Gastroesophageal sphincter (tissue), 4 donors: ENCODE results near the gene ST6GALNAC3. TPM values are rescaled to one million over a fixed set of nuclear protein-coding genes. Genes with fewer than 3 reads are reported as not detected.

Experiments used
- ATAC-seq: fragments of 150-250 bp; one replicate; pipeline ENCODE4 v1.9.1; 2016; ENCODE audit warnings: mild to moderate bottlenecking, moderate library complexity
- H3K27ac ChIP-seq, 4 donors: fragments of 200-600 bp; sonication (generic) in 3 of 4; 1 replicate in 3 of 4; 2 replicates in 1 of 4; pipeline ENCODE4 v1.5.1; 2016 to 2019
- H3K27me3 ChIP-seq: fragments of 200-600 bp; sonication (generic); one replicate; pipeline ENCODE4 v1.5.1; 2019
- H3K36me3 ChIP-seq, 2 donors: fragments of 200-600 bp; sonication (generic); one replicate each; pipeline ENCODE4 v1.5.1; 2019; ENCODE audit warnings: control low read depth in 1 of 2
- H3K4me1 ChIP-seq, 3 donors: fragments of 200-600 bp; sonication (generic); 1 replicate in 2 of 3; 2 replicates in 1 of 3; pipeline ENCODE4 v1.5.1; 2016 to 2019; ENCODE audit warnings: control low read depth in 2 of 3
- H3K4me3 ChIP-seq, 2 donors: fragments of 200-600 bp; sonication (generic); one replicate each; pipeline ENCODE4 v1.5.1; 2019; ENCODE audit warnings: mild to moderate bottlenecking in 1 of 2, moderate library complexity in 1 of 2
- H3K9me3 ChIP-seq, 3 donors: fragments of 200-600 bp; sonication (generic); one replicate each; pipeline ENCODE4 v1.5.1; 2017 to 2019; ENCODE audit warnings: control low read depth in 2 of 3
- EP300 ChIP-seq: sonication (generic); formaldehyde crosslinking; IDR thresholded peaks from one replicate; pipeline ENCODE4 v1.6.1; 2017; ENCODE audit warnings: antibody characterized with exemption, mild to moderate bottlenecking
- POLR2A ChIP-seq, 2 donors: fragments of 450-650 bp; IDR thresholded peaks; one replicate each; pipeline ENCODE4 v1.6.1; 2017; ENCODE audit warnings: antibody characterized with exemption in 2 of 2, mild to moderate bottlenecking in 2 of 2, moderate library complexity in 1 of 2
- POLR2AphosphoS5 ChIP-seq: sonication (generic); formaldehyde crosslinking; IDR thresholded peaks from one replicate; pipeline ENCODE4 v1.6.1; 2017; ENCODE audit warnings: antibody characterized with exemption
- WGBS, 2 donors: methylation state at CpG; one replicate each; pipeline ENCODE4 v1.1.5; 2018; ENCODE audit warnings: low coverage in 1 of 2; 5-methylcytosine and 5-hydroxymethylcytosine counted together
- total RNA-seq, 4 donors: library from RNA; depleted of rRNA; stranded (reverse); fragments of >200 nt; gene quantifications; one replicate each; pipeline ENCODE4 v1.1.0, GENCODE V29; 2016
- TF ChIP-seq, protein P1 (sequence below), 4 experiments: fragments of 200-600 bp in 2 of 4; fragments of 450-650 bp in 2 of 4; sonication (generic) in 1 of 4; IDR thresholded peaks; one replicate each; pipeline ENCODE4 v1.5.1; 2017 to 2019; ENCODE audit warnings: antibody characterized with exemption in 4 of 4, mild to moderate bottlenecking in 2 of 4, moderate library complexity in 2 of 4

The ST6GALNAC3 gene
- total RNA-seq, 4 donors from 2014 or later, result 2.8 to 10.6 (median 3.3) TPM

GRCh38 chr1:76577525-76578185 lies 503.1 kb downstream of the ST6GALNAC3 start:
- Histone ChIP-seq H3K27me3 (no peaks in the 10 kb centered on the region), H3K4me3 (no peak overlapping the region), H3K9me3 (no peaks in the 10 kb centered on the region), H3K27ac (no peak overlapping the region), H3K36me3 (no peaks in the 10 kb centered on the region), H3K4me1 (no peaks in the 10 kb centered on the region)
- WGBS, 2 donors, result 65 to 95% methylated on average over 2 to 3 of the region's 3 CpGs
- no peak for ATAC-seq
- no peak for TF ChIP-seq POLR2AphosphoS5
- no peak for TF ChIP-seq EP300
- no peak for TF ChIP-seq POLR2A (IDR thresholded peaks at IDR 0.05)
- TF ChIP-seq, protein P1, sequence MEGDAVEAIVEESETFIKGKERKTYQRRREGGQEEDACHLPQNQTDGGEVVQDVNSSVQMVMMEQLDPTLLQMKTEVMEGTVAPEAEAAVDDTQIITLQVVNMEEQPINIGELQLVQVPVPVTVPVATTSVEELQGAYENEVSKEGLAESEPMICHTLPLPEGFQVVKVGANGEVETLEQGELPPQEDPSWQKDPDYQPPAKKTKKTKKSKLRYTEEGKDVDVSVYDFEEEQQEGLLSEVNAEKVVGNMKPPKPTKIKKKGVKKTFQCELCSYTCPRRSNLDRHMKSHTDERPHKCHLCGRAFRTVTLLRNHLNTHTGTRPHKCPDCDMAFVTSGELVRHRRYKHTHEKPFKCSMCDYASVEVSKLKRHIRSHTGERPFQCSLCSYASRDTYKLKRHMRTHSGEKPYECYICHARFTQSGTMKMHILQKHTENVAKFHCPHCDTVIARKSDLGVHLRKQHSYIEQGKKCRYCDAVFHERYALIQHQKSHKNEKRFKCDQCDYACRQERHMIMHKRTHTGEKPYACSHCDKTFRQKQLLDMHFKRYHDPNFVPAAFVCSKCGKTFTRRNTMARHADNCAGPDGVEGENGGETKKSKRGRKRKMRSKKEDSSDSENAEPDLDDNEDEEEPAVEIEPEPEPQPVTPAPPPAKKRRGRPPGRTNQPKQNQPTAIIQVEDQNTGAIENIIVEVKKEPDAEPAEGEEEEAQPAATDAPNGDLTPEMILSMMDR (IDR thresholded peaks at IDR 0.05), result no peak

- Histone ChIP-seq H3K4me3 (no peak overlapping the region), H3K27ac (no peak overlapping the region), H3K4me1 (no peaks in the 10 kb centered on the region), H3K27me3 (no peaks in the 10 kb centered on the region), H3K36me3 (no peaks in the 10 kb centered on the region), H3K9me3 (no peaks in the 10 kb centered on the region)
- 94% methylated on average over 2 of the region's 2 CpGs; no CpG with 5 or more reads in 1 of the 2 donors for WGBS, 2 donors
- TF ChIP-seq EP300, result no peak
- no peak for TF ChIP-seq POLR2AphosphoS5
- no peak for TF ChIP-seq POLR2A (IDR thresholded peaks at IDR 0.05)
- TF ChIP-seq, protein P1 (IDR thresholded peaks at IDR 0.05), result no peak
- no peak for ATAC-seq
Measured at GRCh38 chr1:76580206-76580605, 505.7 kb downstream of the ST6GALNAC3 start.

- 86 to 100% methylated on average over 2 of the region's 2 CpGs for WGBS, 2 donors
- Histone ChIP-seq H3K36me3 (no peaks in the 10 kb centered on the region), H3K27me3 (no peaks in the 10 kb centered on the region), H3K4me1 (no peaks in the 10 kb centered on the region), H3K9me3 (no peaks in the 10 kb centered on the region), H3K27ac (no peak overlapping the region), H3K4me3 (no peak overlapping the region)
- TF ChIP-seq EP300 (no peak), POLR2A (IDR thresholded peaks at IDR 0.05) (no peak), POLR2AphosphoS5 (no peak)
- TF ChIP-seq, protein P1 (IDR thresholded peaks at IDR 0.05), result no peak
- no peak for ATAC-seq
Measured at GRCh38 chr1:76581712-76582111, 507.2 kb downstream of the ST6GALNAC3 start.

DNA sequence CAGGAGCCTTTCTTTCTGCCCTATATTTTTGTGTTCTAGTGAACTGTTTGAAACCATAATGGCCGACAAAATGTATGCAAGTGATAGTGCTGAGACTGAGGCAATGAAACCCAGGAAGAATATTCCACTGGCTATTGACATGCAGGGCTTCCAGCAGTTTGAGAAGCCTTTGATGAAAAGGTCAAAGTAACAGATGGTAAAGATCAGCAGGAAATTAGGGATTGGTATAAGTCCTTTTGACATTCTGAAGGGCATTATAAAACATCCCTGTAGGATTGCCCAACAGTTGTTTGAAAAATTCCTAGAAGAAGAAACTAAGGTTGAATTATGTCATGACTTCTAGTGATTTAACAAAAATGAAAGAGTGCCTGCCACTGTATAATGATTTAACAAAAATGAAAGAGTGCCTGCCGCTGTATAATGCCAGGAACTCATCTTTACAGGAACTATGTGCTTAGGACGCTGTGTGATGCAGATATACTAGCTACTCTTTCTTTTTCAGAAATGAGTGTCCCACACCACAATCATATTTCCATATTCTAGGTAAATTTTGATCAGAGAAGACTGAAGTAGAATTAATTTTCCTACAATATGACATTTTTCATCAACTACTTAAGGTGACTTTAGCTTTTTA lies 508.8 kb downstream of the ST6GALNAC3 start:
- Histone ChIP-seq H3K36me3 (no peaks in the 10 kb centered on the region), H3K27me3 (no peaks in the 10 kb centered on the region), H3K4me1 (no peaks in the 10 kb centered on the region), H3K4me3 (no peak overlapping the region), H3K27ac (no peak overlapping the region), H3K9me3 (no peaks in the 10 kb centered on the region)
- no peak for ATAC-seq
- TF ChIP-seq, protein P1 (IDR thresholded peaks at IDR 0.05), result no peak
- no peak for TF ChIP-seq POLR2AphosphoS5
- no peak for TF ChIP-seq EP300
- no peak for TF ChIP-seq POLR2A (IDR thresholded peaks at IDR 0.05)
- WGBS, 2 donors, result 95 to 97% methylated on average over 2 to 3 of the region's 3 CpGs
